ENCODE results near the gene CDKAL1.

- TF ChIP-seq POLR2A (IDR thresholded peaks at IDR 0.05; ENCODE audit: low read depth, low read length), result no peak
- TF ChIP-seq TAF1 (IDR thresholded peaks at IDR 0.05; ENCODE audit: low read depth, low read length), result no peak
- TF ChIP-seq POLR2AphosphoS5 (IDR thresholded peaks at IDR 0.05; ENCODE audit: low read depth, low read length), result no peak
- no peak for TF ChIP-seq POU2F2 (IDR thresholded peaks at IDR 0.05; ENCODE audit: low read depth, low read length)
- TF ChIP-seq SPI1 (IDR thresholded peaks at IDR 0.05; ENCODE audit: low read depth, low read length), result no peak
- no peak for TF ChIP-seq PAX5 (IDR thresholded peaks at IDR 0.05; ENCODE audit: insufficient read depth, low read length, severe bottlenecking)
These were observed 537.7 kb downstream of the CDKAL1 start for GRCh38 chr6:21071780-21072468.
